GM19452 (cell line): ENCODE data around the gene CPED1.
"Not testable (repeated sequence)": the region's sequence is repeated elsewhere in the genome, so short reads cannot be mapped to it uniquely, and the experiment has no call there.

Experiments used
- ATAC-seq: cut with Tn5 transposase; IDR thresholded peaks from one replicate; pipeline ENCODE4 v1.9.1; 2021; ENCODE audit not compliant: unreplicated experiment

CPED1 gene

DNA sequence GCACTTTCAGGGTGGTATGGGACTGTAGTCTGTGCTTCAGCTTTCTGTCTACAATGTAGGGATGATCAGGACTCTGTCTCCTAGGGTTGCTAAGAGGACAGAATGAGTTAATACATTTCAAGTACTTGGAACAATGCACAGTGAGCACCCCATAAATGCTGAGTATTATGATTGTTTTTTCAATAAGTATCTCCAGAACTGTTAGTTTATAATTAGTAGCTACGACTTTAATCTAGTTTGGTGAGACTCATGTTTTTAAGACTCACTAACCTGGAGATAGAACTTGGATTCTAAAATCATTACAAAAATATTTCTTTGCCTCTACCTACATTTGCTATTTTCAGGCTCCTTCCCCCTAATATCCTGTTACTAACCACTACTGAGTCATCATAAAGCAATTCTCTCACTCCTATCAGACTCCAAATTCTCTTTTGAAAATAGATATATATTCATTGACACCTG lies 95.3 kb downstream of the CPED1 start:
- no peak for ATAC-seq

GRCh38 chr7:121084256-121084655 lies 95.7 kb downstream of the CPED1 start:
- ATAC-seq: no peak

GRCh38 chr7:121084748-121085336 lies 96.3 kb downstream of the CPED1 start:
- ATAC-seq: no peak

DNA sequence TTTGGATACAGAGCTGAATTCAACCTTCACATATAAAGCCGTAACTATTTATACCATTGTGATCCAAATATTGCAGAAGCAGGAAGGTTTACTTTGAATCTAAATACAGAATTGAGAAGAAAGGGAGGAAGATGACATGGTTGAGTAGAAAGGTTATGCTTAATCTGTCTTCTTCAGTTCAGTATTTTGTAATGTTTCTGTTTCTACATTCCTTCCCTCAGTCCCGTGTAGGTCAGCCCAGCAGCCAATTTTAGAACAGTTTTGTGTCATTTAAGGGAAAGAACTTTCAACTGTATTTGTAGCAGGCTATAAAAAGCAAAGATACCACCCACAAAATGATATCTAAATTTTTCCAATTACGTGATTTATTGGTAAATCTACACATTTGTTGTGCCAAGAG lies 97.4 kb downstream of the CPED1 start:
- ATAC-seq: no peak

DNA sequence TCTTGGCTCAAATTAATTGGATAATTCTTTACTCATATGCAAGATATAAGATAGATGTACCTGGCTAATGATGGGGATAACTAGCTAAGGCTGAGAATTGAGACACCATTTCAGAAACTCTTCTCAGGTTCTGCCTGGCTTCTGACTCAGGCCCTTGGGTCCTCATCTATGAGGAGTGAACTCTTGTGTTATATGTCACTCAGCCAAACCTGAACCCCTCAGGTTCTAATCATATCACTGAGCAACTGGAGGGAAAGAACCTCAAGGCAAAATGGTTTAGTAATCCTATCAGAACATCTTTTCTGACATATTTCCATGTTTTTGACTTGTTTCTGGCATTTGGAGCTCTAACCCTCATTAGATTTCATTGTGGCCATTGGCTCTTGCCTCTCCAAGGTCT lies 100.4 kb downstream of the CPED1 start:
- ATAC-seq: no peak

DNA sequence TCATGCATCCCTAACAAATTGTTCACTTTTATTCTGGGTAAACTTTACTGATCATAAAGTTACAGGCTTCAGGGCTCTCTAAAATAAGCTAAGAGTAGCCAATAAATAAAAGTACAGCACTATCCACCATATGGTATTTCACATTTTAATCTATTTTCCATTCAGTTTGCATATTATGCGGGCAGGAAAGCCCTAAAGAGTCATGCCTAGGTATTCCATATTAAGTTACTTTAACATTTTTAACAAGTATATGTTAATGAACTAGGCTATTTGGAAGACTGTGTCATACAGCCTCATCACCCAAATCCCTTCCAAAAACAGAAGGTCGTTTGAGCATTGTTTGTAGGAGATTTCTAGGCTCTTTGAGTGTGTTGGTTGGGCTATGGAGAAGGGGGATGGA lies 106.3 kb downstream of the CPED1 start:
- ATAC-seq: no peak

GRCh38 chr7:121097577-121097976 lies 109.1 kb downstream of the CPED1 start:
- ATAC-seq: no peak

GRCh38 chr7:121099572-121099971 lies 111.1 kb downstream of the CPED1 start:
- no peak for ATAC-seq

DNA sequence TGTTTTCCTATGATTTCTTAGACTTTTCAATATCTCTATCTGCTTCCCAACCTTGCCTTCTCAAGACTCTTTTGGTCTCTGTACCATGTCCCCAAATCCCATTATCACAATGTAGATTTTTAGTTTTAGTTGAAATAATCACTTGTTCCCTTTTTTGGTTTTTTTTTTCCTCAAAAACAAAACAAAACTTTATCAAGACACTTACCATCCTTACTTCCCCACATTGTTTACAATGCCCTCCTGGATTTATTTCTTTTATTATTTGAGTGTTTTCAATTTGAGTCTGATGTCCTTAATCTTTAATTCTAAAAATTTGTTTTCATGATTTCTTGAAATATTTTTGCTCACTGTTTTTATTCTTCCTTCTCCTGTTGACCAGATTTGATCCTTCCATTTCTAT lies 112.6 kb downstream of the CPED1 start:
- no peak for ATAC-seq

- no peak for ATAC-seq
These were observed 113.1 kb downstream of the CPED1 start for GRCh38 chr7:121101621-121102020.

GRCh38 chr7:121102619-121103018 lies 114.1 kb downstream of the CPED1 start:
- no peak for ATAC-seq

- ATAC-seq: no peak
These were observed 114.6 kb downstream of the CPED1 start for GRCh38 chr7:121103086-121103485.

GRCh38 chr7:121103579-121103978 lies 115.1 kb downstream of the CPED1 start:
- ATAC-seq: no peak

DNA sequence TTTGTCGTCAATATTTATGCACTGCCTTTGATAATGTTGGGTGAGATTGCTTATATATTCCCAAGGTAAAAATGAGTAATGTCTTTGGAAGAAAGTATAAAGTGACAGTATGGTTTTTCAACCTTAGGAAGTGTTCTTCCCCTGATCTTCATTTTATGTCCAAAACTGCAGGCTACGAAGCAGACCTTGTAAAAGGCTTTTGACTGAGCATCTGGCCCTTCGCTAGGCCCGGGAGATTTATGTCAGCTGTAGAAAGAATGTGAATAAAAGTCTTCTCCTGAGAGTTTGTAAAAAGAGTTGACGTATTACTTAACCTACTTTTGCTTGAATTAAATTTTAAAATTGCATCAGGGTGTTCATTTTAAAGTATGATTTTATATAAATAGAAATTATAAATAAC lies 116.8 kb downstream of the CPED1 start:
- ATAC-seq: no peak

- ATAC-seq: peak; percentile 94
These were observed 119.5 kb downstream of the CPED1 start for GRCh38 chr7:121107923-121108498.

- ATAC-seq: no peak
These were observed 120.6 kb downstream of the CPED1 start for GRCh38 chr7:121109145-121109544.

- ATAC-seq: no peak
These were observed 124.8 kb downstream of the CPED1 start for GRCh38 chr7:121113288-121113687.

DNA sequence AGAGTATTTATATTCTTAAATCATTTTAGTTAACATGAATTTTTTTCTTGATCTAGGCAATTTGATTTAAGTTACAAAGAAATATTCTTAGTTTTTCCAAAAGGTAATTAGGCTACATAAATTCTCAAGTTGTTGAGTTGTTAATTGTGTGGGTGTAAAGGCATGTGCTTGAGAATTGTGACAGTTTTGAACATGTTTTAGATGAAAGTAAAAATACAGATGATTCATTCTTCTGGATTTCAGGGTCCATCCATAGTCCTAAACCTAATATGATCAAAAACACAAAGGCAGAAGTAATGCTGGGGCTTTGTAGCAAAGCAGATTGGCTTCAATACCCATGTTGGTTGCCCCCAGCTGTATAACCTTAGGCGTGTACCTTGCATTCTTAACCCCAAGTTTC lies 127.9 kb downstream of the CPED1 start:
- no peak for ATAC-seq

DNA sequence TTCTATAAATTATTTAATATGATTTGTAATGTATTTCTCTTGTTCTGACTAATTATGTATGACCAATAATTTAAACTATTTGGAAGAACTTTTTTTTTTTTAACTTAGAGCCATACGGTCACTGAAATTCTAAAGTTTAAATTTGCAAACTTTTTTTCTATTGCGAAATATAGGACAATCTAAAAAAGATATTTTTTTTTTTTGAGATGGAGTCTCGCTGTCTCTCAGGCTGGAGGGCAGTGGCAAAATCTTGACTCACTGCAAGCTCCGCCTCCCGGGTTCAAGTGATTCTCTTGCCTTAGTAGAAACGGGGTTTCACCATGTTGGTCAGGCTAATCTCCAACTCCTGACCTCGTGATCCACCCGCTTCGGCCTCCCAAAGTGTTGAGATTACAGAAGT lies 130.5 kb downstream of the CPED1 start:
- ATAC-seq: no peak

DNA sequence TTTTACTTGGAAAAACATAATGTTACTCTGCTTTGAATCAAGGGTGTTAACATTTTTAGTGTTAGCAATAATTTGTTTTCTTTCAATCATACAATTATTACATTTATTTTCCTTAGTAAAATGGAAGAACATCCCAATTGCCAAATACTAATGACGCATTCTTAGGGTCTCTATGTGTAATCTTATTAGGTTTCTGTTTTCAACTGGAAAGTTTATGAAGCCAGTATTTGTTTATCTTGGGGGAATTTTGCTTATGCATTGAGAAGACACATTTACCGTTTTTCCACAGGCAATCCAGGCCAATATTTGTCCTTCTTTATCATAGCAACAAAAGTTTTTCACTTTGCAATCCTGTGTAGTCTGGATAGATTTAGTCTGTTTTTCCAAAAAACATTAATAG lies 134.5 kb downstream of the CPED1 start:
- no peak for ATAC-seq

DNA sequence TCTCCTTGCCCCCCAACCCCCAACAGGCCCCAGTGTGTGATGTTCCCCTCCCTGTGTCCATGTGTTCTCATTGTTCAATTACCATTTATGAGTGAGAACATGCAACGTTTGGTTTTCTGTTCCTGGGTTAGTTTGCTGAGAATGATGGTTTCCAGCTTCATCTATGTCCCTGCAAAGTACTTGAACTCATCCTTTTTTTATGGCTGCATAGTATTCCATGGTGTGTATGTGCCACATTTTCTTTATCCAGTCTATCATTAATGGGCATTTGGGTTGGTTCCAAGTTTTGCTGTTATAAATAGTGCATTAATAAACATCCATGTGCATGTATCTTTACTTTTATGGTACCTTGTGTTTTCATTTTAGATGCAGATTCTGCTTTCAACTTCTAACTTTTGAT lies 136.9 kb downstream of the CPED1 start:
- not testable (repeated sequence) for ATAC-seq

- ATAC-seq: no peak
These were observed 137.7 kb downstream of the CPED1 start for GRCh38 chr7:121126201-121126600.
